Measurements from ENCODE around the gene MME.

The MME gene

DNA sequence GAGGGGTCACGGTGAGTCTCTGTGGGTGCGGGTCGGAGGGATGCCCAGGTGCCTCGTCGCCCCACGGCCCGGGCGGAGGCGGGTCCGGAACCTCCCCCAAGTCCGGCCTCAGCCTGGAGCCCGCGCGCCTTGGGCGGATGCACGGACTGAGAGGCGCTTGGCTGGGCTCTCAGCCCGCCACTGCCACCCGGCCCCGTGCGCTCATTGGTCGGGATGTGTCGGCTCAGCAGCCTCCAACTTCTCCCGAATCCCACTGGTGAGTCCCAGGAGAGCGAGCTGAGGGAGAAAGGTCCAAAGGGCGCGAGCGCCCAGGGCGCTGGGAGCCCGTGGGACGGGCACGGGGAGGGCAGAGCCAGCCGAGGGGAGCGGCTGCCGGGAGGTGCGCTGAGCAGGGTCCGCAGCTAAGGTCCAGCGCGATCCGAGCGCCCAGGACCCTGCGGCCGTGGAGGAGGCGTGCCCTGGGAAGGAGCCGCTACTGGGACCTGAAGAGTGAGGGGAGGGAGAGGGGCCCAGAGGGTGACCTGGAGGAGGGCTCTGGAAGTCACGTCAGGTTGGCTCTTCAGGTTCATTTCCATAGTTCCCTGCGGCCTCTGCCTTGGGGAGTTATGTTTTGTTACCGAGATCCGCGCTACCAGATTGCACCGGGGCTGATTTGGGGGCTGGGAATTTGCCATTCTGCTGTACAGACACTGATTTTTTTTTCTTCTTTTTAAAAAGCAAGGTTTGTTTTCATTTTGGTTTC lies at the start of gene MME:
TSS of gene MME (plus strand) at position 574 of the 742 bp plus-strand sequence. CDS start 3,849 bp downstream, outside the sequence.
- no peak for DNase-seq (ENCODE audit: low read depth)

DNA sequence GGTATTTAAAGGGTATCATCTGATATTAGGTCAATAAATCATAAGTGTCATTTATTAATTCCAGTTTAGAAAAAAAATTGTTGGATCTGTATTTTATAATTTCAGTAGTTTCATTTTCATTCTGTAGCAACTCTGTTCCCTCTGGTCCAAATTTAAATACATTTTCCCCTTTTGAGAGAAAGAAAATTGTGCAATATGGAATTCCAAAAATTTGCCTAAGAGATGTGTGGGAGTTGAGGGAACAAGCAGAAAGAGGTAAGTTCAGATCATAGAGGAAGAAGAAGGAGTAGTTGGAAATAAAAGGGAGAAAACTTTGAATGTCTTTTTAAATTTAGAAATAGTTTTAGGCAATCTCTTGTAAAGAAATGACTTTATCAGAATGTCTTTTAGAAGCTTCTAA lies 48.9 kb upstream of the MME start:
- no peak for DNase-seq (ENCODE audit: low read depth)

DNA sequence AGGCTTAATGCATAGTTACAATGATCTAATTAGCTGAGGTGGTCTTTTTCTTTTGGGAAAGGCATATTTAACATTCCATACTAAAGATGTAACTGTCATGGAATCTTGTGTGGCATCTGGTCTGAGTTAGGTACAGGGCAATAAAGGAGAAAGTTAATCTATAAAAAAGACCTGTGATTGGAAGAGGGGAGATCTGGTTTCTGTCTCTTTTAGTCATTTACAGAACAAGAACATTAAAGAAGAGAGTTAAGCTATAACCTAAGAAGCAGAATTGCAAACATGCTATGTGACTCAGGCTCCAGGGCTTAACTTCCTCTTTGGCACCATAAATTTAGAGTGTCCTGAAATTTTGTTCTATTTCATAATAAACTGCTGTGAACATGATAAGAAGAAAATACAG lies 47.2 kb upstream of the MME start:
- DNase-seq (ENCODE audit: low read depth), result no peak

DNA sequence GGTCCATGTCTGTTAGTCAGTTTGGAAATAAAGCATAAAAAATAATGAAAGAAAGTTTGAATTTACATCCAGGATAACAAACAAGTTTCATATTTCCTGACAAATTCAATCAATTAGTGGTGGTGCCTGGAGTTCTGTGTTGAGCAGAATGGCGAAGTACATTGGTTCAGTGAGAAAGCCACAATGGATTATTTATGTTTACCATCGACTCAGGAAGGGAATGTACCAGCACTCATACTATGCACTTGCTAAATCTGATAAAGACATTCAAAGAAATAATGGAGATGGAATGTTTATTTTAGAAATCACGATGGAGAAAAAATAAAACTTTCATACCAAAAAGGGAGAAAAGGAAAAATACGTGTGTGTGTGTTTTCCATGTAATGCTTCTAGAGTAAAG lies 45.3 kb upstream of the MME start:
- no peak for DNase-seq (ENCODE audit: low read depth)

GRCh38 chr3:155035553-155035952 lies 44.6 kb upstream of the MME start:
- no peak for DNase-seq (ENCODE audit: low read depth)

DNA sequence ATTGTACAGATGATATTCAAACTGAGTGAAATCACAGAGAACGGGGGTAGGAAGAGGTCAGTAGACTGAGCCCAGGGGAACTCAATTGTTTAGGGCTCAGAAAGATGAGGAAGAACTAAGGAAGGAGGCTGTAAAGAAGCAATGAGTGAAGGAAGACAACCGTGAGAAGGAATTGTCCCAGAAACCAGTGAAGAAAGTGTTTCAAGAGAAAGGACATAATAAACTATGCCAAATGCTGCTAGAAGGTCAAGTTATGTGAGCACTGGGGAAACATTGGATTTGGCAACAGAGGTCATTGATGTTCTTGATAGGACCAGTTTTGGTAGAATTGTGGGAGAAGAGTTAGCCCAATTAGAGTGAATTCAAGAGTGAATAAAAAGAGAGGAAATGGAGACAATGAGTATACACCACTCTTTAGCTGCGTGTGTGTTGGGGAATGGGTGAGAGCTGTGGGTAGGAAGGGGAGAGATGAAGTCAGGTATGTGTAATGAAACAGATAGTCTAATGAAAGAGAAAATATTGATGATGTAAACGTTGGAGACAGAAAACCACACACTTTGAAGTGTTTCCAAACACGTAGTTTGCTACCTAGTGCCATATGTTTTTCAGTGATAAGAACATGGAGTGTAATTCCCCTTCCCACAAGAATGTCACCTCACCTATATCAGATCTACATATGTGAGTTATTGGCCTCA lies 42.5 kb upstream of the MME start:
- DNase-seq (ENCODE audit: low read depth), result no peak

DNA sequence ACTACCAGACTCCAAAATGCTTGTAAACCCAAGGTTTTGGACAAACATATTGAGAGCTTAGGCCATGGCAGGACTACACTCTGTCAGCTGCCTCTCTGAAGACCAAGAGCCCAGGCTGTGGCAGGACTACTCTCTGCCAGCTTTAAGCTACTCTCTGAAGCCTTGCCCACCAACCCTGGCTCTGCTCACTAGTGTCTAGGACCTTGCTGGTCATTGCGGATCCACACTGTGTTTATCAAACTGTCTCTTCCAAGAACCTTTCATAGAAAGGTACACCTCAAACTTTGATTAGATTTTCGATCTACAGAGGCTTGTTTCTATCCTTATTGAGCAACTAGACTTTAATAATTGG lies 41.9 kb upstream of the MME start:
- DNase-seq (ENCODE audit: low read depth), result no peak

GRCh38 chr3:155046935-155047334 lies 33.2 kb upstream of the MME start:
- DNase-seq (ENCODE audit: low read depth), result no peak

DNA sequence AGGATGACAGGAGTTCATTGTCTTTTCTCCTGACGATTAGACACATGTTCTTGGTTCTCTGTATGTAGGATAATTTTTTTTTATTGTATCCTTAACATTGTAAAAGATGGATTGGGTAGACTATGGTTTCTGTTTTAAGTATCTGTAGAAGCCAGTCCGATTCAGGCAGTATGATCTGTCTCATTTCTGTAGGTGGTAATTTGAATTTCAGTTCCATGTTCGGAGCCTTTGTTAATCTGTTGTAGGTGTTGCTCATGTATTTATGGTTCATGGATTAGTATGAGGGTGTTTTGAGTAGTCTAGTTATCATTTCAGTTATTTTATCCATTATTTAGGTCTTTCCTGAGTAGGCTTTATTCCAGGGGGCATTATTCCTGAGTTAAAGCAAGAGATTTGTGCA lies 32.4 kb upstream of the MME start:
- DNase-seq (ENCODE audit: low read depth), result no peak

- DNase-seq (ENCODE audit: low read depth), result no peak
Observed at GRCh38 chr3:155049959-155050358, 30.2 kb upstream of the MME start.

DNA sequence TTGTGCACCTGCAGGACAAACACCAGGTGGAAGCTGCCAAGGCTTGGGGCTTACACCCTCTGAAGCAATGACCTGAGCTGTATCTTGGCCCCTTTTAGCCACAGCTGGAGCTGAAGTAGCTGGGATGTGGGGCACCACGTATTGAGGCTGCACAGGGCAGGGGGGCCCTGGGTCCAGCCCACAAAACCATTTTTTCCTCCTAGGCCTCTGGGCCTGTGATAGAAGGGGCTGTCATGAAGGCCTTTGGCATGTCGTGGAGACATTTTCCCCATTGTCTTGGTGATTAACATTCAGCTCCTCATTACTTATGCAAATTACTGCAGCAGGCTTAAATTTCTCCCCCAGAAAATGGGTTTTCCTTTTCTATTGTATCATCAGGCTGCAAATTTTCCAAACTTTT lies 27.6 kb upstream of the MME start:
- DNase-seq (ENCODE audit: low read depth), result no peak

DNA sequence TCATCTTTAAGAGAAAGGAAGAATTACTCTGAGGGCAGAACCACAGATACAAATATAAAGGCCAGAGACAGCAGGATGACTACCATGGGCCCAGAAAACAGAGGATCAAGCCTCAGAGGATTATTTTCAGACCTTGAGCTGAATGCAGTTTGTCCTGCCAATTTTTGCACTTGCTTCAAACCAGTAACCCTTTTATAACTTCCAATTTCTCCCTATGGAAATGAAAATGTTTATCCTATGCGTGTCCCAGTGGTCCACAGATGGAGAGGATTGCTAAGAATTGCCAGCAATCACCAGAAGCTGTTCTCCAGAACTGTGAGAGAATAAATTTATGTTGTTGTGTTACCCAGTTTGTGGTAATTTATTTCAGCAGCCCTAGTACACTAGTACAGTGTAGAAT lies 26.4 kb upstream of the MME start:
- no peak for DNase-seq (ENCODE audit: low read depth)

- no peak for DNase-seq (ENCODE audit: low read depth)
Observed at GRCh38 chr3:155064920-155065319, 15.2 kb upstream of the MME start.

- no peak for DNase-seq (ENCODE audit: low read depth)
Observed at GRCh38 chr3:155065537-155065936, 14.6 kb upstream of the MME start.

DNA sequence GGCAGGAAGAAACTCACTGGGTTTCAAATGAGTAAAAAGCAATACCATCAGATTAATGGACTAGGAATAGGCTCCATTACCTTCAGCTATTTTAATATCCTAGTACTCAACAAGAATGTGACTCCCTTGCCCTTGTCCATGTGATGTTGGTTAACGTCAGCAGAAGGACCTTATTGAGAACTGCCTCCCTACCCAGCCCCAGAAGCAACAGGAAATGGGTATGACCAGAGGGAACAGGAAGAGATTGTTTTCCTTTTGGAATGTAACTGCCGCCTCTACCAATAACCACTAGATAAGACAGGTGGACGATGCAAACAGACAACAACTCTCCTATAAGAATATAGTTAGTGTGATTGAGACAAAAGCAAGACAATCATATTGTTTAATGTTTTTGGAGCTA lies 10.4 kb upstream of the MME start:
- DNase-seq (ENCODE audit: low read depth), result no peak

- no peak for DNase-seq (ENCODE audit: low read depth)
Observed at GRCh38 chr3:155070316-155070715, 9.8 kb upstream of the MME start.

GRCh38 chr3:155070932-155071387 lies 9.2 kb upstream of the MME start:
- DNase-seq (ENCODE audit: low read depth), result no peak

GRCh38 chr3:155075200-155075599 lies 4.9 kb upstream of the MME start:
- DNase-seq (ENCODE audit: low read depth), result no peak

GRCh38 chr3:155076888-155077287 lies 3.2 kb upstream of the MME start:
- no peak for DNase-seq (ENCODE audit: low read depth)

- no peak for DNase-seq (ENCODE audit: low read depth)
Observed at GRCh38 chr3:155078711-155079467, 1.2 kb upstream of the MME start.

DNA sequence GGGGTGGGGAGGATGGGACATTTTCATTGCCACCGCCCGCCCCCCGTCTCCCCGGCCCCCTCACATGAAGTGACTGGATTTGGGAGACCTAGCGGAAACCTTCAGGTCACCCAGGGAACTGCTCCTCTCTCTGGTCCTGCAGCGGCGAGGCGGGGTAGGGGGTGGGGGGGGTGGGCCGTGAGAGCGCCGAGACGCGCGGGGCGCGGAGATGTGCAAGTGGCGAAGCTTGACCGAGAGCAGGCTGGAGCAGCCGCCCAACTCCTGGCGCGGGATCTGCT lies 712 bp upstream of the MME start:
- DNase-seq (ENCODE audit: low read depth), result no peak

DNA sequence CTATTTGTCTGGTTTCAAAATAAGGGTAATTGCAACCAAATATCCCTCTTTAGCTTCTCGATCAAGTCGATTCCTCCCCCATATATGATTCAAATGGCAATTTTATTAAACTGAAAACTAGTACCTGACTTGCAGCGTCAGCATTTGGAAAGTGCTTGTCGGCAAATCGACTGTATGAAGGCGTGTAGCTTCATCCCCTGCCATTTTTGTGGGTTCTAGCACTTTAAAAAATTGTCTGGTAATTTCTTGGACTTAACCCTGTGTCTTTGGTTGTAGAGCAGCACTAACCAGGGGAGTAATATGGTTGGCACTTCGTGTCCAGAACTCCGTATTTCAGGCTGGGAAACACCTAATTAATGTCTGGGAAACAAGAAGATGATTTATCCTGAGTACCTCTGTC lies 573 bp downstream of the MME start:
- DNase-seq (ENCODE audit: low read depth), result no peak

GRCh38 chr3:155083313-155083905 lies 3.3 kb downstream of the MME start:
- no peak for DNase-seq (ENCODE audit: low read depth)
